ENCODE data around the gene ALPG.
A peak's percentile ranks its signal among the peaks of the same experiment; 100 is the strongest.
"Not testable (repeated sequence)": the region's sequence is repeated elsewhere in the genome, so short reads cannot be mapped to it uniquely, and the experiment has no call there.

The ALPG gene

DNA sequence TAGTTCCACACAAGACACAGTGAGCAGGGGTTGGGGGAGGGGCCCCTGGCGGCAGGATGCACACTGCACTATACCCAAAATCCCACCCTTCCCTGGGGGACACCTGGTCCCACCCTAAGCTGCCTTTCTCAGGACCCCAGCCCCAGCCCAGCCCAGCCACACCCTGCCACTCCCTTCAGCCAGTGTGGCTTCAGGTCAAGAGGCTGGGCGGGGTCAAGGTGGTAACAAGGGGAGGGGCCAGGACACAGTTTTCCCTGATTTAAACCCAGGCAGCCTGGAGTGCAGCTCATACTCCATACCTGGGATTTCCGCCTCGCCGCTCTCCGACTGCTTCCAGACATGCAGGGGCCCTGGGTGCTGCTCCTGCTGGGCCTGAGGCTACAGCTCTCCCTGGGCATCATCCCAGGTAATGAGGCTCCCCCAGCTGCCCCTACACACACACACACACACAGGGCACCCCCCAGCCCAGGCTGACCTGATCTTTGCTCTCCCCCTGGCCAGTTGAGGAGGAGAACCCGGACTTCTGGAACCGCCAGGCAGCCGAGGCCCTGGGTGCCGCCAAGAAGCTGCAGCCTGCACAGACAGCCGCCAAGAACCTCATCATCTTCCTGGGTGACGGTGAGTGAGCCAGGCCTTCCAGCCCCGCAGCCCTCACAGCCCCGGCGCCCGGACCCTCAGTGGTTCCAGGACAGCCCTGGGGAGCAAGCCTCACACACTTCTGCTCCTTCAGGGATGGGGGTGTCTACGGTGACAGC lies at the start of gene ALPG:
TSS of gene ALPG (plus strand) at position 289 of the 755 bp plus-strand sequence. CDS start at position 340, 51 bp downstream.
- H3K9ac ChIP-seq (ENCODE audit: low read length): no peak within 1 kb of the TSS
- no peaks in the 10 kb centered on the region for H3K27me3 ChIP-seq (ENCODE audit: control insufficient read depth, insufficient read depth, low read length)
- no peaks in the 10 kb centered on the region for H3K36me3 ChIP-seq (ENCODE audit: control insufficient read depth, insufficient read depth, low read length)
- H3K4me1 ChIP-seq (ENCODE audit: control insufficient read depth, insufficient read depth, low read length): peaks cover 5% of the 10 kb centered on the region
- H3K4me3 ChIP-seq (ENCODE audit: low read length): no peak within 1 kb of the TSS
- no peaks in the 10 kb centered on the region for H3K9me3 ChIP-seq (ENCODE audit: control insufficient read depth, low read length)

DNA sequence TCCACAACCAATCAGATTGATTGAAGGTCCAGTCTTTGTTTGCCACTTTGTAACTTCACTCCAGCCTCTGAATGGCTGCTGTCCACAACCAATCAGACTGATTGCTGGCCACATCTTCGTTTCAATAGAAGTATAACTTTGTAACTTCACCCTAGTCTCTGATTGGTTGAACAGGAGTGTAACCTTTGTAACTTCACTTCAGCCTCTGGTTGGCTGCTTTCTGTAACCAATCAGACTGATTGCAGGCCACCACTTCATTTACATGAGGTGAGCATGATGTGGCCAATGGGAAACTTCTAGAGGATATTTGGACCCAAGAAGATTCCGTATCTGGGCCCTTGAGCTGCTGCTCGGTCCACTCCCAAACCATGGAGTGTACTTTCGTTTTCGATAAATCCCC lies 45.0 kb upstream of the ALPG start:
- H3K36me3 ChIP-seq (ENCODE audit: control insufficient read depth, insufficient read depth, low read length): no peaks in the 10 kb centered on the region
- H3K9me3 ChIP-seq (ENCODE audit: control insufficient read depth, low read length): no peaks in the 10 kb centered on the region
- no peak overlapping the region for H3K4me3 ChIP-seq (ENCODE audit: low read length)
- H3K4me1 ChIP-seq (ENCODE audit: control insufficient read depth, insufficient read depth, low read length): peaks cover 9% of the 10 kb centered on the region
- H3K27me3 ChIP-seq (ENCODE audit: control insufficient read depth, insufficient read depth, low read length): no peaks in the 10 kb centered on the region
- H3K9ac ChIP-seq (ENCODE audit: low read length): no peak overlapping the region

DNA sequence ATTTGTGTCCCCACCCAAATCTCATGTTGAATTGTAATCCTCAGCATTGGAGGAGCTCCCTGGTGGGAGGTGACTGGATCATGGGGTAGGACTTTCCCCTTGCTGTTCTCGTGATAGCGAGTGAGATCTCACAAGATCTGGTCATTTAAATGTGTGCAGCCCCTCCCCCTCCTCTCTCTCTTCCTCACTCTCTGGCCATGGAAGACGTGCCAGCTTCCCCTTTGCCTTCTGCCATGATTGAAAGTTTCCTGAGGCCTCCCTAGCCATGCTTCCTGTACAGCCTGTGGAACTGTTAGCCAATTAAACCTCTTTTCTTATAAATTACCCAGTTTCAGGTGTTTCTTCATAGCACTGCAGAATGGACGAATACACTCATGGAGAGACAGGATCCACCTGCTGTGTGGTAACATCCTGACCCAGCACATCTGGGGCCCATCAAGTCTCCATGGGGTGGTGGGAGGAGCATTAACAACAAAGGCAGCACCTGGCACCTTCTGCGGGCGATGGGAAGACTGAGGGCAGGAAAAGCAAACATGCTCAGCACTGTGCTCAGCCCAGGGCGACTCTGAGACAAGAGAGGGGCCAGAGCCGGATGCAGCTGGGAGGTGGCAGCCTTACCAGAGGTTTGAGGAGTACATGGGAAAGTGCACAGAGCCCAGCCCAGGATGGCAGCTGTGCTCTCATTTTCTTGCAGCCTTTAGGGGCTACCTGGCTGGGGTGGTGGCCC lies 44.3 kb upstream of the ALPG start:
- H3K36me3 ChIP-seq (ENCODE audit: control insufficient read depth, insufficient read depth, low read length): no peaks in the 10 kb centered on the region
- no peaks in the 10 kb centered on the region for H3K27me3 ChIP-seq (ENCODE audit: control insufficient read depth, insufficient read depth, low read length)
- H3K9me3 ChIP-seq (ENCODE audit: control insufficient read depth, low read length): no peaks in the 10 kb centered on the region
- no peak overlapping the region for H3K9ac ChIP-seq (ENCODE audit: low read length)
- no peak overlapping the region for H3K4me3 ChIP-seq (ENCODE audit: low read length)
- H3K4me1 ChIP-seq (ENCODE audit: control insufficient read depth, insufficient read depth, low read length): peaks cover 9% of the 10 kb centered on the region

DNA sequence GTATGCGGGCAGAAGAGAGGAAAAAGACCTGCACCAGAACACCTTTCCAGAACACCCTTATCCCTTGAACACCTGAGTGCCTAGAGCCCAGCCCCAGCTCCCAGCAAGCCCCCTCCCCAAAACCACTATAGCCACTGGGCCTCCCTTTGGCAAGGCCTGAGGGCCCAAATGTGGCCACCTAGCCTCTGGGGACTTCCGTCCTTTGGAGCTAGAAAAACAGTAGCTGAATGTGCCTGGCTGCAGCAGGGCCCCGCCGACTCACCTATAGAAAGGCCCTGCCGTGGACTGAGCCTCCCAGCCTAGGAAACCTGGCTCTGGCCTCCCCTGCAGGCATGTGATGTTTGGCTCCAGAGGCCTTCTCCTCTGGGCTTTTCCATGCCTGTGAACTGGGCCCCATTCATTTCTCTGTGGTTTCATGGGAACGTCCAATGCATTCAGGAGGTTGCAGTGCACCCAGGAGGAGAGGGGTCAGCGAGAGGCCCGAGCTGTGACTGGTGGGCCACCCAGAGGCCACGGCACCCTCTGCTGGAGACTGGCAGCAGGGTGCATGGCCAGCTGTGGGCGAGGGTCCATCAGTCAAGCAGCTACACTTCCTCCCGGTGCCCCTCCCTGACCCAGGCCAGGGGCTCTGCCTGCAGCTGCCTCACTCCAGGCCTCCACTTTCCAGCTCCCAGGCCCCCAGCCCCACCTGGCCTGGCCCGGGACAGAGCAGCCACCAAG lies 43.4 kb upstream of the ALPG start:
- not testable (repeated sequence) for H3K9ac ChIP-seq (ENCODE audit: low read length); H3K4me1 ChIP-seq (ENCODE audit: control insufficient read depth, insufficient read depth, low read length); H3K27me3 ChIP-seq (ENCODE audit: control insufficient read depth, insufficient read depth, low read length); H3K4me3 ChIP-seq (ENCODE audit: low read length); H3K36me3 ChIP-seq (ENCODE audit: control insufficient read depth, insufficient read depth, low read length); H3K9me3 ChIP-seq (ENCODE audit: control insufficient read depth, low read length)

DNA sequence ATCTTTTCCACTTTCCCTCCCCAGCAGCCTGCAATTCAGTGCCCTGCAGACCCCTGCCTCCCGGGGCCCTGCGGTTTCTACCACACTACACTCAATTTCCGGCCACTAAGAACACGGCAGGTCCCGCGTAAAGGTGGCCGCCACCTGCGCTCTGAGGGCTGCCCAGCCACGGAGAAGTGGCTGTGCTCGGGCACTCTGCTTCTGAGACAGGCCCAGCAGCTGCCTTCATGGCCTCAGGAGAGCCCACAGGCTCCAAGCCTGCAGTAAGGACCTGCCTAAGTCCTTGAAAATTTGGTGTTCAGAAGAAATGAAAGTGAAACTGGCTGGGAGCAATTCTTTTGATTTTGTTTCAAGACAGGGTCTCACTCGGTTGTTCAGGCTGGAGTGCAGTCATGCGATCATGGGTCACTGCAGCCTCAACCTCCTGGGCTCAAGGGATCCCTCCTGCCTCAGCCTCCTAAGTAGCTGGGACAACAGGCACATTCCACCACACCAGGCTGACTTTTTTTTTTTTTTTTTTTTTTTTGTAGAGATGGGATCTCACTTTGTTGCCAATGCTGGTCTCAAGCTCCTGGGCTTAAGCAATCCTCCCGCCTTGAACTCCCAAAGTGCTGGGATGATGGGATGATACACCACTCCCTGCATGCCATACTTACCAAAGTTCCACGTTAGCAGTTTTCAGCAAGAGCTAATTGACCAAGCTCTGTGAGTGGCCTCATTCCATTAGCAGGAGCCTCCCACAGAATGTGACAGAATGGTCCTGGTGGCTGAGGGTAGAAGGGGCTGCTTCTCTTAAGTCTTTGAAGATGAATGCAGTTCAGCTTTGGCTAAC lies 42.6 kb upstream of the ALPG start:
- Histone ChIP-seq H3K9me3 (ENCODE audit: control insufficient read depth, low read length) (no peaks in the 10 kb centered on the region), H3K4me3 (ENCODE audit: low read length) (no peak overlapping the region), H3K27me3 (ENCODE audit: control insufficient read depth, insufficient read depth, low read length) (no peaks in the 10 kb centered on the region), H3K4me1 (ENCODE audit: control insufficient read depth, insufficient read depth, low read length) (peaks cover 9% of the 10 kb centered on the region), H3K9ac (ENCODE audit: low read length) (peak overlapping the region; percentile 22), H3K36me3 (ENCODE audit: control insufficient read depth, insufficient read depth, low read length) (no peaks in the 10 kb centered on the region)

DNA sequence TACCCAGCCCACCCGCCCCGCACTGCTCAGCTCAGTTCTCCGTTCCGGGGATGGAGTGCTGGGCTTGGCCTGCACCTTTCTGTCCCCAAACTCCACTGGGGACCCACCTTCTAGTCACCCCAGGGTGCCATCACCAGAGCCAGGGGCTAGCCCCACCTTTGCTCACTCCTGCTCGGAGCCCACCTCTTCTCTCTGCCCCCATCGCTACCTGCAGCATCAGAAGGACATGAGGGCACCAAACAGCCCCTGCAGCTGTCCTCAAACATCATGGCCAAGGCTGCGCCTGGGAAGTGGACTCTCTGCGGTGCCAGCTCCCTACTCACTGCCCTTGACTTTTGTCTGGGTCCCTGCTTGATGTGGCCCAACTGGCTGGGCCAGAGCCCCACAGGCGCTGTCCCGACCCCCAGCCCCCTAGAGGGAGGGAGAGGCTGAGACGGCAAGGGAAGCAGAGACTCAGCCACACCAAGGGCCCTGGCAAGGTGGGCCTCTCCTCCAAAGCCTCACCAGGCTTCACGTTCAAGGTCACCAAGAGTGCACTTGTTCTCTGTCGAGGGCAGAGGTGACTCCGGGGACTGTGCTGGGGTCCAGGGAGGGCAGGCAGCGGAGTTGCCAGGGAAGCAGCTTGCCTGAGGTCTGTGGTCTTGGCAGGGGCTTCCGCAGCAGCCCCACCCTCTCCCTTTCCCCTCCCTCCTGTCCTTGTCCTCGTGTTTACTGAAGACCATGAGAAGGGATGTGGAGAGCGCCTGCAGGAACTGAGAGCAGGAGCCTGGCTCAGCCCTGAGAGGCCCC lies 41.6 kb upstream of the ALPG start:
- not testable (repeated sequence) for H3K27me3 ChIP-seq (ENCODE audit: control insufficient read depth, insufficient read depth, low read length); H3K4me3 ChIP-seq (ENCODE audit: low read length); H3K9me3 ChIP-seq (ENCODE audit: control insufficient read depth, low read length); H3K9ac ChIP-seq (ENCODE audit: low read length); H3K36me3 ChIP-seq (ENCODE audit: control insufficient read depth, insufficient read depth, low read length); H3K4me1 ChIP-seq (ENCODE audit: control insufficient read depth, insufficient read depth, low read length)

DNA sequence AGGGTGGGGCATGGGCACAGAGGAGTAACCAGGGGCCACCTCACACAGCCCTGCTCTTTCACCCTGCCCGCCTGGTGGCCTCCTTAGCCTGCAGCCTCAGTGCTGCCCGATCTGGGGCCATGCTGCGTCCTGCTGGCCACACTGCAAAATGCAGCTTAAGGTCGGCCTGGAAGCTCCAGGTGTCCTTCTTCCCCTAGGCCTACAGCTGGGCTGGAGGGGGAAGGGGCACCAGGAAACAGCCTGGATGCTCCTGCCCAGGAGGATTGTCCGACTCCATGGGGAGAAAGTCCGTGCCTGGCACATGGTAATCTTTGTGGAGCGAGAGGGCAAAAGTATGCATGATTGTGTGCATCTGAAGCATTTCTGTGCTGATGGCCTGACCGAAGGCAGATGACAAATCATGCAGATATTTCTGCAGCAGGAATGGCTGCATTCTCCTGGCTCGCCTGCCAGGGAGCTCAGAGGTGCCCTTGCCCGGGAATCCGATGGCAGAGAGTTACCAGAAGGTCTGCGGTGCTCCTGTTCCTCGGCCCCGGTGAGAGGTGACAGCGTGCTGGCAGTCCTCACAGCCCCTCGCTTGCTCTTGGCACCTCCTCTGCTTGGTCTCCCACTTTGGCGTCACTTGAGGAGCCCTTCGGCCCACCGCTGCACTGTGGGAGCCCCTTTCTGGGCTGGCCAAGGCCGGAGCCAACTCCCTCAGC lies 40.9 kb upstream of the ALPG start:
- peaks cover 9% of the 10 kb centered on the region for H3K4me1 ChIP-seq (ENCODE audit: control insufficient read depth, insufficient read depth, low read length)
- H3K36me3 ChIP-seq (ENCODE audit: control insufficient read depth, insufficient read depth, low read length): no peaks in the 10 kb centered on the region
- H3K27me3 ChIP-seq (ENCODE audit: control insufficient read depth, insufficient read depth, low read length): no peaks in the 10 kb centered on the region
- H3K9ac ChIP-seq (ENCODE audit: low read length): no peak overlapping the region
- no peaks in the 10 kb centered on the region for H3K9me3 ChIP-seq (ENCODE audit: control insufficient read depth, low read length)
- H3K4me3 ChIP-seq (ENCODE audit: low read length): no peak overlapping the region

DNA sequence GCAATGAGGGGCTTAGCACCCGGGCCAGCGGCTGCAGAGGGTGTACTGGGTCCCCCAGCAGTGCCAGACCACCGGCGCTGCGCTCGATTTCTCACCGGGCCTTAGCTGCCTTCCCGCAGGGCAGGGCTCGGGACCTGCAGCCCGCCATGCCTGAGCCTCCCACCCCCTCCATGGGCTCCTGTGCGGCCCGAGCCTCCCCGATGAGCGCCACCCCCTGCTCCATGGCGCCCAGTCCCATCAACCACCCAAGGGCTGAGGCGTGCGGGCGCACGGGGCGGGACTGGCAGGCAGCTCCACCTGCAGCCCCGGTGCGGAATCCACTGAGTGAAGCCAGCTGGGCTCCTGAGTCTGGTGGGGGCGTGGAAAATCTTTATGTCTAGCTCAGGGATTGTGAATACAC lies 40.2 kb upstream of the ALPG start:
- H3K36me3 ChIP-seq (ENCODE audit: control insufficient read depth, insufficient read depth, low read length); H3K27me3 ChIP-seq (ENCODE audit: control insufficient read depth, insufficient read depth, low read length); H3K9ac ChIP-seq (ENCODE audit: low read length); H3K4me1 ChIP-seq (ENCODE audit: control insufficient read depth, insufficient read depth, low read length); H3K4me3 ChIP-seq (ENCODE audit: low read length); H3K9me3 ChIP-seq (ENCODE audit: control insufficient read depth, low read length): not testable (repeated sequence)

DNA sequence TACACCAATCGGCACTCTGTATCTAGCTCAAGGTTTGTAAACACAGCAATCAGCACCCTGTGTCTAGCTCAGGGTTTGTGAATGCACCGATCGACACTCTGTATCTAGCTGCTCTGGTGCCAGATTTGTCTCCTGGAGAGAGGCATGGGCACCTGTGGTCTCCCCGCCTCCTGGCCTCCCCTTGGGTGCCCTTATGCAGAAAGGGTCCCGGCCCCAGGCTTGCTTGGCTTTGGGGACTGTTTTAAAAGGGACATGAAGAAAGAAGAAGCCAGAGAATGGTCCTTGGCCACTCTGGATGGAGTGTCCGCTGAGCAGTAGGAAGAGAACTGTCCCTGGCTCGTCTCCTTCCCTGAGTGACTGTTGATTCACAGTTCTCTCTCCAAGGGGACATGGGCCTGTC lies 39.6 kb upstream of the ALPG start:
- H3K36me3 ChIP-seq (ENCODE audit: control insufficient read depth, insufficient read depth, low read length): no peaks in the 10 kb centered on the region
- peaks cover 9% of the 10 kb centered on the region for H3K4me1 ChIP-seq (ENCODE audit: control insufficient read depth, insufficient read depth, low read length)
- no peak overlapping the region for H3K9ac ChIP-seq (ENCODE audit: low read length)
- H3K27me3 ChIP-seq (ENCODE audit: control insufficient read depth, insufficient read depth, low read length): no peaks in the 10 kb centered on the region
- H3K9me3 ChIP-seq (ENCODE audit: control insufficient read depth, low read length): no peaks in the 10 kb centered on the region
- H3K4me3 ChIP-seq (ENCODE audit: low read length): no peak overlapping the region

DNA sequence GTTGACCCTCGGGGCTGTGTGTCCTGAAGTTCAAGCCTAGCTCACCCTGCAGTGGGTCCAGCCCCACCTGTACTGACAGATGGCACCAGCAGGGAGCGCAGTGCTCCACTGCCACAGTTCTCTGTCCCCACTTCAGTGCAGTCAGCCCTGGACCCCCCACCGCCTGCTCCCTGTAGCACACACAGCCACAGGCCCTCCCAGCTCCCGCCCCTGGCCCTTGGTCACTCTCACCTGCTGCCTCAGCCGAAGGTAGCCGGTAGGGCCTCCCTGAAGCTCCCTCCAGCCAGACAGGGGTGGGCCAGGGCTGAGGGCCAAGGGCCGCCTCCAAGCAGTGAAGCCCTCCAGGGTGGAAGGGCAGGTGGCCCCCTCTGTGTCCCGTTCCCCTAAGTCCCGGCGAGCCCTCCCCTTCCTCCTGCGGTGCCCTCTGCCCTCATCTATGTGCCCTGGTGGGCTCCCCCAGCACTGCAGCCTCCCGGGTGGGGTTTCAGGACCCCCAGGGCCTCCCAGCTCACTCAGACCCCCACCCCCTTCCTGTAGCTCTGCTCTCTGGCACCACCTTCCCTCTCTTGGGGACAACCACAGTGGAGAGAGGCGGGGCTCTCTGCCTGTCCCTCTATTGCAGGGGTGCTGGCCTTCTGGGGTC lies 38.9 kb upstream of the ALPG start:
- Histone ChIP-seq H3K4me3 (ENCODE audit: low read length) (no peak overlapping the region), H3K4me1 (ENCODE audit: control insufficient read depth, insufficient read depth, low read length) (peaks cover 9% of the 10 kb centered on the region), H3K27me3 (ENCODE audit: control insufficient read depth, insufficient read depth, low read length) (no peaks in the 10 kb centered on the region), H3K36me3 (ENCODE audit: control insufficient read depth, insufficient read depth, low read length) (no peaks in the 10 kb centered on the region), H3K9ac (ENCODE audit: low read length) (no peak overlapping the region), H3K9me3 (ENCODE audit: control insufficient read depth, low read length) (no peaks in the 10 kb centered on the region)

All from mucosa of stomach (tissue), 1 donor.